GM23338 (cell line): ENCODE measurements around the gene SMIM41. TPM values are rescaled to one million over a fixed set of nuclear protein-coding genes. Genes with fewer than 3 reads are reported as not detected.

Experiments
- ATAC-seq: fragments of 200-7000 bp; cut with Tn5 transposase; 3 replicates; pipeline ENCODE4 v1.9.1; 2020
- DNase-seq: peaks from one replicate; pipeline ENCODE4 v3.0.0-alpha.2; 2015; ENCODE audit warnings: low spot score
- H2AFZ ChIP-seq: fragments of 200-600 bp; sonication (generic); 2 replicates; pipeline ENCODE4 v1.8.0; 2016; ENCODE audit warnings: antibody characterized with exemption, mild to moderate bottlenecking, moderate library complexity
- H3F3A ChIP-seq: fragments of 200-600 bp; sonication (generic); replicated peaks from 2 replicates; pipeline ENCODE4 v1.8.0; 2017; ENCODE audit warnings: antibody characterized with exemption, mixed run types, low read depth
- H3K27ac ChIP-seq: fragments of 200-600 bp; sonication (generic); 2 replicates; pipeline ENCODE4 v1.6.1; 2016; ENCODE audit warnings: low read depth
- H3K27me3 ChIP-seq: fragments of 200-600 bp; sonication (generic); 2 replicates; pipeline ENCODE4 v1.8.0; 2016; ENCODE audit warnings: mild to moderate bottlenecking, mixed run types, moderate library complexity; ENCODE audit not compliant: insufficient read depth
- H3K36me3 ChIP-seq: fragments of 200-600 bp; sonication (generic); 2 replicates; pipeline ENCODE4 v1.8.0; 2016; ENCODE audit warnings: mild to moderate bottlenecking; ENCODE audit not compliant: insufficient read depth
- H3K4me1 ChIP-seq: fragments of 200-600 bp; sonication (generic); 2 replicates; pipeline ENCODE4 v1.8.0; 2016; ENCODE audit warnings: mild to moderate bottlenecking, moderate library complexity; ENCODE audit not compliant: insufficient read depth
- H3K4me2 ChIP-seq: fragments of 200-600 bp; sonication (generic); 2 replicates; pipeline ENCODE4 v1.7.1; 2017; ENCODE audit warnings: mixed run types
- H3K4me3 ChIP-seq: fragments of 200-600 bp; sonication (generic); 2 replicates; pipeline ENCODE4 v1.6.1; 2016; ENCODE audit warnings: mixed run types
- H3K79me2 ChIP-seq: fragments of 200-600 bp; sonication (generic); replicated peaks from 2 replicates; pipeline ENCODE4 v1.8.0; 2017; ENCODE audit warnings: mild to moderate bottlenecking; ENCODE audit not compliant: insufficient read depth
- H3K9me2 ChIP-seq: fragments of 200-600 bp; sonication (generic); 2 replicates; pipeline ENCODE4 v1.8.0; 2017; ENCODE audit not compliant: insufficient read depth
- H4K20me1 ChIP-seq: fragments of 200-600 bp; sonication (generic); replicated peaks from 2 replicates; pipeline ENCODE4 v1.8.0; 2017; ENCODE audit warnings: mild to moderate bottlenecking; ENCODE audit not compliant: insufficient read depth
- H3K27ac Mint-ChIP-seq: 2 replicates; pipeline ENCODE4 v1.8.0; 2020; ENCODE audit warnings: inconsistent platforms, mild to moderate bottlenecking, moderate library complexity, mixed read lengths
- H3K27me3 Mint-ChIP-seq: 3 replicates; pipeline ENCODE4 v1.8.0; 2022; ENCODE audit warnings: low read depth, mild to moderate bottlenecking, moderate library complexity, mixed read lengths, inconsistent platforms; ENCODE audit not compliant: insufficient read depth, poor library complexity
- H3K36me3 Mint-ChIP-seq: 3 replicates; pipeline ENCODE4 v1.8.0; 2021; ENCODE audit warnings: low read depth, mild to moderate bottlenecking, inconsistent platforms, moderate library complexity, mixed read lengths
- H3K4me1 Mint-ChIP-seq: 3 replicates; pipeline ENCODE4 v1.8.0; 2020; ENCODE audit warnings: mild to moderate bottlenecking, inconsistent platforms, mixed read lengths
- H3K4me3 Mint-ChIP-seq: 3 replicates; pipeline ENCODE4 v1.8.0; 2021; ENCODE audit warnings: moderate library complexity, mild to moderate bottlenecking, inconsistent platforms, mixed read lengths
- H3K9me3 Mint-ChIP-seq: 3 replicates; pipeline ENCODE4 v1.8.0; 2020; ENCODE audit warnings: moderate library complexity, mild to moderate bottlenecking, inconsistent platforms, mixed read lengths
- EZH2 ChIP-seq: fragments of 200-600 bp; sonication (generic); IDR thresholded peaks from one replicate; pipeline ENCODE4 v1.8.0; 2017; ENCODE audit warnings: antibody characterized with exemption, mild to moderate bottlenecking, low read depth; ENCODE audit not compliant: unreplicated experiment
- JUNB ChIP-seq: IDR thresholded peaks from one replicate; pipeline ENCODE4 v1.6.1; 2016; ENCODE audit warnings: antibody characterized with exemption; ENCODE audit not compliant: unreplicated experiment
- POLR2AphosphoS5 ChIP-seq: IDR thresholded peaks from 2 replicates; pipeline ENCODE4 v1.6.1; 2016; ENCODE audit warnings: antibody characterized with exemption, low read depth
- STAT1 ChIP-seq: IDR thresholded peaks from one replicate; pipeline ENCODE4 v1.6.1; 2016; ENCODE audit warnings: antibody characterized with exemption; ENCODE audit not compliant: unreplicated experiment
- ZNF114 ChIP-seq: fragments of 250-450 bp; sonication (Bioruptor Pico); IDR thresholded peaks from 2 replicates; pipeline ENCODE4 v1.5.0; 2020; ENCODE audit warnings: mild to moderate bottlenecking, moderate library complexity
- ZNF331 ChIP-seq: fragments of 250-450 bp; sonication (Bioruptor Pico); IDR thresholded peaks from 2 replicates; pipeline ENCODE4 v1.5.0; 2020; ENCODE audit warnings: low read depth, mild to moderate bottlenecking, moderate library complexity
- polyA plus RNA-seq: library from polyadenylated mRNA; unstranded; fragments of >200 nt; fragmentation: Nextera tagmentation; extraction: Ambion mirVana; gene quantifications from 2 replicates; pipeline ENCODE4 v1.2.1, GENCODE V29; 2016
- total RNA-seq: library from RNA; depleted of rRNA; stranded (reverse); fragments of >200 nt; shearing (Covaris generic); gene quantifications from 2 replicates; pipeline ENCODE4 v1.2.3, GENCODE V29; 2014
- TF ChIP-seq, protein P1 (sequence below): fragments of 250-450 bp; sonication (Bioruptor Pico); IDR thresholded peaks from 2 replicates; pipeline ENCODE4 v1.5.0; 2020; ENCODE audit warnings: mild to moderate bottlenecking, moderate library complexity
- TF ChIP-seq, protein P2 (sequence below): IDR thresholded peaks from one replicate; pipeline ENCODE4 v1.6.1; 2018; ENCODE audit warnings: antibody characterized with exemption; ENCODE audit not compliant: unreplicated experiment

Gene SMIM41
- total and polyA plus RNA-seq, 2 experiments from 2014 or later = 0.66 TPM

DNA sequence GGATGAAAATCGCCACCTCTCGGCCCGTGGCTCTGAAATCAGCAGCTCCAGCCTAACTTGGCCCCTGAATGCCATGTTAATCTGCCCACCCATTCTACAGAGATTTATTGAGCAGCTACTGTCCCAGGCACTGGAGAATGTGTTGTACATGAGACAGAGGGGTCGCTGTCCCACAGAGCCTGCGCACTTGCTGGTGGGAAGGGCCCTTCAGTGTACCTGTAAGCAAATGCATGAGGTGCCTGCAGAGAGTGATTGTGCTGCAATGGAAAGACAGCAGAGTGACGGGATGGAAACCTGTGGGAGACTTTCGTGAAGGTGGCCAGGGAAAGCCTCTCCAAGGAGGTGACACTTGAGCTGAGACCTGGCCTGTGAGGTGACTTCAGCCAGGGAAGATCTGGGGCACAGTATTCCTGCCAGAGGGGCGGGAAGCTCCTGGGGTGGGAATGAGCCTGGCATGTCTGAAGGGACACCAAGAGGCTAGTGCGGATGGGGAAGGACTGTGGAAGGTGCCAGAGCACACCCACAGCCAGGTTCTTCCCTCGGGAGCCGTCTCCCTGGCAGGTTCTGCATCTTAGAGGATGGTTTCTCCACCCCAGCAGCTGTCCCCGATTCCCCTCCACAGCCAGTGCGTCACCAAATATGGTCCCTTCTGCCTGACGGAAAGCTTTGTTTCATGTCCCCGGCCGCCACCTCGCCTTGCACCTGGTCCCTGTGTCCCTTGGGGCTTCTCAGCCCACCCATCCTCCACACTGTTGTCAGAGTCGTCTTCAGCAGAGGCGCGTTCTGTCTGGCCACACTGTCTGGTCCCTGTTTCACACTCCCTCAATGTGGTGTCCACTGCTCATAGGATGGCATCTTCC is 8.7 kb downstream of the SMIM41 start:
- peaks cover 2% of the 10 kb centered on the region for H3K27me3 Mint-ChIP-seq
- ATAC-seq = no peak

More for the DNA sequence above, 8.7 kb downstream of the SMIM41 start:
- Histone ChIP-seq H3K27me3 (no peaks in the 10 kb centered on the region), H3K27ac (no peak overlapping the region), H3K4me1 (peaks cover 14% of the 10 kb centered on the region; the same call in 1 of the 2 replicates), H3K36me3 (no peaks in the 10 kb centered on the region), H3K79me2 (no peaks in the 10 kb centered on the region), H3K4me2 (no peak overlapping the region), H2AFZ (no peak overlapping the region), H4K20me1 (no peaks in the 10 kb centered on the region), H3K9me2 (no peaks in the 10 kb centered on the region), H3K4me3 (no peak overlapping the region), H3F3A (0 out of 2 replicates have a peak, but pooled peaks cover under 1% of the 10 kb centered on the region)
- Mint-ChIP-seq H3K36me3 (no peaks in the 10 kb centered on the region; the same call in 2 of the 3 replicates), H3K27ac (peak overlapping the region; percentile 14; the same call in 1 of the 2 replicates), H3K4me3 (no peak overlapping the region), H3K9me3 (no peaks in the 10 kb centered on the region), H3K4me1 (peaks cover 19% of the 10 kb centered on the region)
- no peak for TF ChIP-seq JUNB
- TF ChIP-seq ZNF114 = no peak
- TF ChIP-seq POLR2AphosphoS5 = no peak
- TF ChIP-seq, protein P1, sequence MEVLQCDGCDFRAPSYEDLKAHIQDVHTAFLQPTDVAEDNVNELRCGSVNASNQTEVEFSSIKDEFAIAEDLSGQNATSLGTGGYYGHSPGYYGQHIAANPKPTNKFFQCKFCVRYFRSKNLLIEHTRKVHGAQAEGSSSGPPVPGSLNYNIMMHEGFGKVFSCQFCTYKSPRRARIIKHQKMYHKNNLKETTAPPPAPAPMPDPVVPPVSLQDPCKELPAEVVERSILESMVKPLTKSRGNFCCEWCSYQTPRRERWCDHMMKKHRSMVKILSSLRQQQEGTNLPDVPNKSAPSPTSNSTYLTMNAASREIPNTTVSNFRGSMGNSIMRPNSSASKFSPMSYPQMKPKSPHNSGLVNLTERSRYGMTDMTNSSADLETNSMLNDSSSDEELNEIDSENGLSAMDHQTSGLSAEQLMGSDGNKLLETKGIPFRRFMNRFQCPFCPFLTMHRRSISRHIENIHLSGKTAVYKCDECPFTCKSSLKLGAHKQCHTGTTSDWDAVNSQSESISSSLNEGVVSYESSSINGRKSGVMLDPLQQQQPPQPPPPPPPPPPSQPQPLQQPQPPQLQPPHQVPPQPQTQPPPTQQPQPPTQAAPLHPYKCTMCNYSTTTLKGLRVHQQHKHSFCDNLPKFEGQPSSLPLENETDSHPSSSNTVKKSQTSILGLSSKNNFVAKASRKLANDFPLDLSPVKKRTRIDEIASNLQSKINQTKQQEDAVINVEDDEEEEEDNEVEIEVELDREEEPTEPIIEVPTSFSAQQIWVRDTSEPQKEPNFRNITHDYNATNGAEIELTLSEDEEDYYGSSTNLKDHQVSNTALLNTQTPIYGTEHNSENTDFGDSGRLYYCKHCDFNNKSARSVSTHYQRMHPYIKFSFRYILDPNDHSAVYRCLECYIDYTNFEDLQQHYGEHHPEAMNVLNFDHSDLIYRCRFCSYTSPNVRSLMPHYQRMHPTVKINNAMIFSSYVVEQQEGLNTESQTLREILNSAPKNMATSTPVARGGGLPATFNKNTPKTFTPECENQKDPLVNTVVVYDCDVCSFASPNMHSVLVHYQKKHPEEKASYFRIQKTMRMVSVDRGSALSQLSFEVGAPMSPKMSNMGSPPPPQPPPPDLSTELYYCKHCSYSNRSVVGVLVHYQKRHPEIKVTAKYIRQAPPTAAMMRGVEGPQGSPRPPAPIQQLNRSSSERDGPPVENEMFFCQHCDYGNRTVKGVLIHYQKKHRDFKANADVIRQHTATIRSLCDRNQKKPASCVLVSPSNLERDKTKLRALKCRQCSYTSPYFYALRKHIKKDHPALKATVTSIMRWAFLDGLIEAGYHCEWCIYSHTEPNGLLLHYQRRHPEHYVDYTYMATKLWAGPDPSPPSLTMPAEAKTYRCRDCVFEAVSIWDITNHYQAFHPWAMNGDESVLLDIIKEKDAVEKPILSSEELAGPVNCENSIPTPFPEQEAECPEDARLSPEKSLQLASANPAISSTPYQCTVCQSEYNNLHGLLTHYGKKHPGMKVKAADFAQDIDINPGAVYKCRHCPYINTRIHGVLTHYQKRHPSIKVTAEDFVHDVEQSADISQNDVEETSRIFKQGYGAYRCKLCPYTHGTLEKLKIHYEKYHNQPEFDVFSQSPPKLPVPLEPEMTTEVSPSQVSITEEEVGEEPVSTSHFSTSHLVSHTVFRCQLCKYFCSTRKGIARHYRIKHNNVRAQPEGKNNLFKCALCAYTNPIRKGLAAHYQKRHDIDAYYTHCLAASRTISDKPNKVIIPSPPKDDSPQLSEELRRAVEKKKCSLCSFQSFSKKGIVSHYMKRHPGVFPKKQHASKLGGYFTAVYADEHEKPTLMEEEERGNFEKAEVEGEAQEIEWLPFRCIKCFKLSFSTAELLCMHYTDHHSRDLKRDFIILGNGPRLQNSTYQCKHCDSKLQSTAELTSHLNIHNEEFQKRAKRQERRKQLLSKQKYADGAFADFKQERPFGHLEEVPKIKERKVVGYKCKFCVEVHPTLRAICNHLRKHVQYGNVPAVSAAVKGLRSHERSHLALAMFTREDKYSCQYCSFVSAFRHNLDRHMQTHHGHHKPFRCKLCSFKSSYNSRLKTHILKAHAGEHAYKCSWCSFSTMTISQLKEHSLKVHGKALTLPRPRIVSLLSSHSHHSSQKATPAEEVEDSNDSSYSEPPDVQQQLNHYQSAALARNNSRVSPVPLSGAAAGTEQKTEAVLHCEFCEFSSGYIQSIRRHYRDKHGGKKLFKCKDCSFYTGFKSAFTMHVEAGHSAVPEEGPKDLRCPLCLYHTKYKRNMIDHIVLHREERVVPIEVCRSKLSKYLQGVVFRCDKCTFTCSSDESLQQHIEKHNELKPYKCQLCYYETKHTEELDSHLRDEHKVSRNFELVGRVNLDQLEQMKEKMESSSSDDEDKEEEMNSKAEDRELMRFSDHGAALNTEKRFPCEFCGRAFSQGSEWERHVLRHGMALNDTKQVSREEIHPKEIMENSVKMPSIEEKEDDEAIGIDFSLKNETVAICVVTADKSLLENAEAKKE (CRISPR knock-in tag) = no peak
- TF ChIP-seq, protein P2, sequence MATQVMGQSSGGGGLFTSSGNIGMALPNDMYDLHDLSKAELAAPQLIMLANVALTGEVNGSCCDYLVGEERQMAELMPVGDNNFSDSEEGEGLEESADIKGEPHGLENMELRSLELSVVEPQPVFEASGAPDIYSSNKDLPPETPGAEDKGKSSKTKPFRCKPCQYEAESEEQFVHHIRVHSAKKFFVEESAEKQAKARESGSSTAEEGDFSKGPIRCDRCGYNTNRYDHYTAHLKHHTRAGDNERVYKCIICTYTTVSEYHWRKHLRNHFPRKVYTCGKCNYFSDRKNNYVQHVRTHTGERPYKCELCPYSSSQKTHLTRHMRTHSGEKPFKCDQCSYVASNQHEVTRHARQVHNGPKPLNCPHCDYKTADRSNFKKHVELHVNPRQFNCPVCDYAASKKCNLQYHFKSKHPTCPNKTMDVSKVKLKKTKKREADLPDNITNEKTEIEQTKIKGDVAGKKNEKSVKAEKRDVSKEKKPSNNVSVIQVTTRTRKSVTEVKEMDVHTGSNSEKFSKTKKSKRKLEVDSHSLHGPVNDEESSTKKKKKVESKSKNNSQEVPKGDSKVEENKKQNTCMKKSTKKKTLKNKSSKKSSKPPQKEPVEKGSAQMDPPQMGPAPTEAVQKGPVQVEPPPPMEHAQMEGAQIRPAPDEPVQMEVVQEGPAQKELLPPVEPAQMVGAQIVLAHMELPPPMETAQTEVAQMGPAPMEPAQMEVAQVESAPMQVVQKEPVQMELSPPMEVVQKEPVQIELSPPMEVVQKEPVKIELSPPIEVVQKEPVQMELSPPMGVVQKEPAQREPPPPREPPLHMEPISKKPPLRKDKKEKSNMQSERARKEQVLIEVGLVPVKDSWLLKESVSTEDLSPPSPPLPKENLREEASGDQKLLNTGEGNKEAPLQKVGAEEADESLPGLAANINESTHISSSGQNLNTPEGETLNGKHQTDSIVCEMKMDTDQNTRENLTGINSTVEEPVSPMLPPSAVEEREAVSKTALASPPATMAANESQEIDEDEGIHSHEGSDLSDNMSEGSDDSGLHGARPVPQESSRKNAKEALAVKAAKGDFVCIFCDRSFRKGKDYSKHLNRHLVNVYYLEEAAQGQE = no peak
- TF ChIP-seq STAT1 = no peak
- no peak for TF ChIP-seq EZH2
- no peak for TF ChIP-seq ZNF331 (CRISPR knock-in tag)
- no peak for DNase-seq
